Mesothelial cell of epicardium (in vitro differentiated cells): ENCODE data around the gene UGT1A6. TPM values are rescaled to one million over a fixed set of nuclear protein-coding genes. Genes with fewer than 3 reads are reported as not detected.
"Not testable (repeated sequence)": the region's sequence is repeated elsewhere in the genome, so short reads cannot be mapped to it uniquely, and the experiment has no call there.

Experiments used
- DNase-seq, 2 experiments: peaks; one replicate each; pipeline ENCODE4 v3.0.0; 2021; ENCODE audit warnings: low spot score in 2 of 2; ENCODE audit not compliant: unreplicated experiment in 2 of 2
- H3K27ac Mint-ChIP-seq: 2 replicates; pipeline ENCODE4 v1.8.0; 2021; ENCODE audit warnings: mixed read lengths
- H3K27me3 Mint-ChIP-seq: 2 replicates; pipeline ENCODE4 v1.8.0; 2021; ENCODE audit warnings: low read depth, mixed read lengths
- H3K36me3 Mint-ChIP-seq: 2 replicates; pipeline ENCODE4 v1.8.0; 2021; ENCODE audit warnings: mixed read lengths
- H3K4me1 Mint-ChIP-seq: 2 replicates; pipeline ENCODE4 v1.8.0; 2021; ENCODE audit warnings: mixed read lengths
- H3K4me3 Mint-ChIP-seq: 2 replicates; pipeline ENCODE4 v1.8.0; 2021; ENCODE audit warnings: mild to moderate bottlenecking, moderate library complexity, mixed read lengths
- H3K9me3 Mint-ChIP-seq: 2 replicates; pipeline ENCODE4 v1.8.0; 2021; ENCODE audit warnings: mixed read lengths
- CTCF ChIP-seq: fragments of 200-600 bp; sonication (generic); IDR thresholded peaks from one replicate; pipeline ENCODE4 v1.5.0; 2021; ENCODE audit warnings: antibody characterized with exemption; ENCODE audit not compliant: unreplicated experiment
- total RNA-seq: library from RNA; stranded (reverse); gene quantifications from 3 replicates; pipeline ENCODE4 v1.2.1, GENCODE V29; 2021

UGT1A6 gene
- total RNA-seq, 1 donor from 2014 or later: not detected

- H3K36me3 Mint-ChIP-seq: no peaks in the 10 kb centered on the region
- H3K4me1 Mint-ChIP-seq: no peaks in the 10 kb centered on the region
- TF ChIP-seq CTCF: no peak
- DNase-seq: no peak
- H3K9me3 Mint-ChIP-seq: no peaks in the 10 kb centered on the region
- no peak overlapping the region for H3K27ac Mint-ChIP-seq
- H3K27me3 Mint-ChIP-seq: peaks cover 62% of the 10 kb centered on the region
- H3K4me3 Mint-ChIP-seq: no peak overlapping the region
Measured at GRCh38 chr2:233655043-233655442, 37.6 kb upstream of the UGT1A6 start.

- peaks cover 65% of the 10 kb centered on the region for H3K27me3 Mint-ChIP-seq
- not testable (repeated sequence) for H3K9me3 Mint-ChIP-seq, H3K36me3 Mint-ChIP-seq, H3K27ac Mint-ChIP-seq, H3K4me3 Mint-ChIP-seq, H3K4me1 Mint-ChIP-seq, DNase-seq
Measured at GRCh38 chr2:233655943-233656342, 36.7 kb upstream of the UGT1A6 start.

GRCh38 chr2:233656443-233656842, 36.2 kb upstream of the UGT1A6 start:
- Mint-ChIP-seq H3K36me3 (no peaks in the 10 kb centered on the region), H3K27ac (no peak overlapping the region), H3K4me3 (no peak overlapping the region), H3K9me3 (no peaks in the 10 kb centered on the region), H3K4me1 (no peaks in the 10 kb centered on the region), H3K27me3 (peaks cover 67% of the 10 kb centered on the region)
- no peak for TF ChIP-seq CTCF
- no peak for DNase-seq

GRCh38 chr2:233658610-233659009, 34.1 kb upstream of the UGT1A6 start:
- no peak overlapping the region for H3K27ac Mint-ChIP-seq
- H3K27me3 Mint-ChIP-seq: peaks cover 57% of the 10 kb centered on the region
- no peaks in the 10 kb centered on the region for H3K9me3 Mint-ChIP-seq
- H3K4me1 Mint-ChIP-seq: no peaks in the 10 kb centered on the region
- no peak overlapping the region for H3K4me3 Mint-ChIP-seq
- no peak for TF ChIP-seq CTCF
- no peak for DNase-seq
- H3K36me3 Mint-ChIP-seq: no peaks in the 10 kb centered on the region

- no peaks in the 10 kb centered on the region for H3K36me3 Mint-ChIP-seq
- H3K27me3 Mint-ChIP-seq: peaks cover 26% of the 10 kb centered on the region
- no peak overlapping the region for H3K27ac Mint-ChIP-seq
- H3K4me3 Mint-ChIP-seq: no peak overlapping the region
- no peak for TF ChIP-seq CTCF
- H3K9me3 Mint-ChIP-seq: peaks cover 18% of the 10 kb centered on the region
- no peaks in the 10 kb centered on the region for H3K4me1 Mint-ChIP-seq
- no peak for DNase-seq
Measured at GRCh38 chr2:233663911-233664310, 28.8 kb upstream of the UGT1A6 start.

- Mint-ChIP-seq H3K27me3 (peaks cover 22% of the 10 kb centered on the region), H3K4me3 (no peak overlapping the region), H3K4me1 (no peaks in the 10 kb centered on the region), H3K27ac (no peak overlapping the region), H3K36me3 (no peaks in the 10 kb centered on the region), H3K9me3 (peaks cover 18% of the 10 kb centered on the region)
- no peak for DNase-seq
- no peak for TF ChIP-seq CTCF
Measured at GRCh38 chr2:233668605-233669260, 24.0 kb upstream of the UGT1A6 start.
